ENCODE data around the gene CTTN. TPM values are rescaled to one million over a fixed set of nuclear protein-coding genes. Genes with fewer than 3 reads are reported as not detected.
A peak's percentile ranks its signal among the peaks of the same experiment; 100 is the strongest.

The CTTN gene
- total RNA-seq, 1 donor from 2014 or later, result 296 TPM

DNA sequence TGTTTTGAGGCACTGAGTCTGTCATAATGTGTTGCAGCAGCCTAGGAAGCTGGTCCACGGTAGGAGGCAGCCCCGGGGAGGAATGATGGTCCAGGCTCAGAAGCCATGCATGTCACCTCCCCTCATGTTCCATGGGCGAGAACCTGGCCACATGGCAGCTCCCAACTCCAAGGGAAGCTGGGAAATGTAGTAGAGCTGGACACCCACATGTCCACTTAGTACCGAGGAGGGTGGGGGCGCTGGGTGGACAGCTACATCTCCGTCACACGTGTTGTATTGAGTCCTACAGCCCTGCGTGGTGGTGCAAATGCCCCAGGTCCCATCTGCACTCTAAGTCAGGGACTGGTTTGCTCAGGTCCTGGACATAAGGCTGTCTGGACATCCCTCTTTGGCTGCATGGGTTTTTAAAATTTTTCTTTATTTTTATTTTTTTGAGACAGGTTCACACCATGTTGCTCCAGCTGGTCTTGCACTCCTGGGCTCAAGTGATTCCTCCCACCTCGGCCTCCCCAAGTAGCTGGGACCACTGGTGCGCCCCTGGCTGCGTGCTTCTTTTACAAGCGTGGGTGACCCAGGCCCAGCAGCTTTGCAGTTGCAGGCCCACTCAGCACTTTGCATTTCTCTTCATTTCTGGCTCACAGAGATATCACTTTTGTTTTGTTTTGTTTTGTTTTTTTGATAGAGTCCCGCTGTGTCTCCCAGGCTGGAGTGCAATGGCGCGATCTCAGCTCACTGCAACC is 3.9 kb upstream of the CTTN start:
- TF ChIP-seq, protein P1, sequence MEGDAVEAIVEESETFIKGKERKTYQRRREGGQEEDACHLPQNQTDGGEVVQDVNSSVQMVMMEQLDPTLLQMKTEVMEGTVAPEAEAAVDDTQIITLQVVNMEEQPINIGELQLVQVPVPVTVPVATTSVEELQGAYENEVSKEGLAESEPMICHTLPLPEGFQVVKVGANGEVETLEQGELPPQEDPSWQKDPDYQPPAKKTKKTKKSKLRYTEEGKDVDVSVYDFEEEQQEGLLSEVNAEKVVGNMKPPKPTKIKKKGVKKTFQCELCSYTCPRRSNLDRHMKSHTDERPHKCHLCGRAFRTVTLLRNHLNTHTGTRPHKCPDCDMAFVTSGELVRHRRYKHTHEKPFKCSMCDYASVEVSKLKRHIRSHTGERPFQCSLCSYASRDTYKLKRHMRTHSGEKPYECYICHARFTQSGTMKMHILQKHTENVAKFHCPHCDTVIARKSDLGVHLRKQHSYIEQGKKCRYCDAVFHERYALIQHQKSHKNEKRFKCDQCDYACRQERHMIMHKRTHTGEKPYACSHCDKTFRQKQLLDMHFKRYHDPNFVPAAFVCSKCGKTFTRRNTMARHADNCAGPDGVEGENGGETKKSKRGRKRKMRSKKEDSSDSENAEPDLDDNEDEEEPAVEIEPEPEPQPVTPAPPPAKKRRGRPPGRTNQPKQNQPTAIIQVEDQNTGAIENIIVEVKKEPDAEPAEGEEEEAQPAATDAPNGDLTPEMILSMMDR (IDR thresholded peaks at IDR 0.05; ENCODE audit: partially characterized antibody, unreplicated experiment), result no peak
- DNase-seq, result no peak
- no peak overlapping the region for H3K4me3 Mint-ChIP-seq (ENCODE audit: unreplicated experiment)
- no peak overlapping the region for H3K27ac Mint-ChIP-seq (ENCODE audit: unreplicated experiment)
- H3K9me3 Mint-ChIP-seq (ENCODE audit: unreplicated experiment), result peaks cover 3% of the 10 kb centered on the region
- H3K27me3 Mint-ChIP-seq (ENCODE audit: unreplicated experiment), result peaks cover 8% of the 10 kb centered on the region
- no peaks in the 10 kb centered on the region for H3K36me3 Mint-ChIP-seq (ENCODE audit: unreplicated experiment)
- peaks cover 5% of the 10 kb centered on the region for H3K4me1 Mint-ChIP-seq (ENCODE audit: low read depth, unreplicated experiment)

DNA sequence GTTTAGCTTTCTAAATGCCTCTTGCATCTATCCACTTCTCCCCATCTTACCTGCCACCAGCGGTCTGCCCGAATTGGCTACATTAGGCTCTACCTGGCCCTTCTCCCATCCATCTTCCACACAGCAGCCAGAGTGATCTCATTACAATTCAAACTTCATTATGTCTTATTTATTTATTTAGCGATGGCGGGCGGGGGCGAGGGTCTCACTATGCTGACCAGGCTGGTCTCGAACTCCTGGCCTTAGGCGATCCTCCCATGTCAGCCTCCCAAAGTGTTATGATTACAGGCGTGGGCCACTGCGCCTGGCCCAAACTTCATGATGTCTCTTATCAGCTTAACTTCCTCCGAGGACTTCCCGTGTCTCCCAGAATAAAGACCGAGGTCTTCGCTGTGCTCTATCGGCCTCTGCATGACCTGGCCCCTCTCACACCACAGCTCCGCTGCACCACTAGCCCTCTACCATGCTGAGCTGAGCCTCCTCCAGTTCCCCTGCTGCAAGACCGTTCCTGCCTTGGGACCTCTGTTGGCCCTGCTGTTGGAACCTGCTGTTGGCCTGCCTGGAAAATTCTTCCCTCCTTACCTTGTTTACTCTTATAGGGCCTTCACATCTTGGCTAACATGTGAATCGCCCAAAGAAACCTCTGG is 870 bp upstream of the CTTN start:
- Mint-ChIP-seq H3K36me3 (ENCODE audit: unreplicated experiment) (no peaks in the 10 kb centered on the region), H3K27me3 (ENCODE audit: unreplicated experiment) (peaks cover 5% of the 10 kb centered on the region), H3K27ac (ENCODE audit: unreplicated experiment) (peak overlapping the region; percentile 89), H3K9me3 (ENCODE audit: unreplicated experiment) (peaks cover 9% of the 10 kb centered on the region), H3K4me3 (ENCODE audit: unreplicated experiment) (peak overlapping the region; percentile 92), H3K4me1 (ENCODE audit: low read depth, unreplicated experiment) (peaks cover 15% of the 10 kb centered on the region)
- TF ChIP-seq, protein P1 (IDR thresholded peaks at IDR 0.05; ENCODE audit: partially characterized antibody, unreplicated experiment), result no peak
- DNase-seq, result no peak

DNA sequence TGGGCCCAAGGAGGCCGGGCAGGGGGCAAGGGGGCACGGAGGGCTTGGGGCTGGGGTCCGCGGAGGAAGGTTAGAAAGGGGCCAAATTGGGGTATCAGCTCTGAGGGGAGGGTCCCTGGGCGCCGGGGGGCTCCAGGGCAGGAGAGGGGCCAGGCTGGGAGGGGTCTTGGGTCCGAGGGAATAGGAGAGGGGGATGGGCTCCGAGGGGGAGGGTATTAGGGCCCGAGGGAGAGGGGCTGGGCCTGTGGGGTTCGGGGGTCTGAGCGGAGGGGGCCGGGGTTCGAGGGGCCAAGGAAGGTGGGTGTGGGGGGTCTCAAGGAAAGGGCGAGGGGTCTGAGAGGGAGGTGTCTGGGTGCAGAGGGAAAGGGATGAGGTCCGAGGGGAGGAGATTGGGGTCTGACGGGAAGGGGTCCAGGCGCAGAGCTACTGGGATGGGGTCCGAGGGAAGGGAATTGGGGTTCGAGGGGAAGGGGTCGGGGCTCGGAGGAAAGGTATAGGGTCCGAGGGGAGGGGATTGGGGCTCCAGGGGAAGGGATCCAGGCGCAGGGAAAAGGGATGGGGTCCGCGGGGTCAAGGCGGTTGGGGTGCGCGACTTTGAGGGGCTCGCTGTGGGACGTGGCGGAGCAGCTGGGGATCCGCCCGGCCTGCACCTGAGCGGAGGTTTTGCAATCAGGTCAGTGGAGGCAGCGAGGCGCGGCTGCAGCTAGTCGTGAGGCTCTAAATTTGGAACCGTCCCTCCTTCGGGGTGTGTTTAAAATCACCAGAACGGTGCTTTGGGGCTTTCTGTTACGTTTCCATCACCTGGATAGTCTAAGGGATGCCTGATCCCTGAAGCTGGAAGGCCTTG is 728 bp downstream of the CTTN start:
- Mint-ChIP-seq H3K36me3 (ENCODE audit: unreplicated experiment) (no peaks in the 10 kb centered on the region), H3K4me3 (ENCODE audit: unreplicated experiment) (peak overlapping the region; percentile 86), H3K4me1 (ENCODE audit: low read depth, unreplicated experiment) (peaks cover 19% of the 10 kb centered on the region), H3K27me3 (ENCODE audit: unreplicated experiment) (peaks cover 5% of the 10 kb centered on the region), H3K9me3 (ENCODE audit: unreplicated experiment) (peaks cover 9% of the 10 kb centered on the region), H3K27ac (ENCODE audit: unreplicated experiment) (peak overlapping the region; percentile 43)
- no peak for DNase-seq
- TF ChIP-seq, protein P1 (IDR thresholded peaks at IDR 0.05; ENCODE audit: partially characterized antibody, unreplicated experiment), result no peak

DNA sequence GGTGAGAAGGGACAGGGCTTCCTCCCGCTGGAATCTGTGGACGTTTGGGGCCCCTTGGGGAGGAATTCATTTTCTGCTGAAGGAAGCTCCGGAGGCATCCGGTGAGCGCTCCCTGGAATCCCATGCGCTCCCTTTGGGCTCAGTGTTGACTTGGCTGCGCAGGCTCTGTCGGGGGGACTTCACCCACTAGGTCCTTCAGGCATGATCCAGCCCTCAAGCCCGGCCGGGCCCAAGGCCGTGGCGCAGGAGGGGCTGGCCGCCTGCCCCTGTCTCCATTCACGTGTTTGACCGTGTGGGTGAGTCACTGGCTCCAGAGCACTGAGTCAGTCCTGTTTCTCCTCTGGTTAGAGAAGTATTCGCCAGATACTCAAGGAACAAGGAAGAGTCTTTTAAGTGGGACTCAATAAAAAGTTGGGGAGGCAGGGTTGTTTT is 1.4 kb downstream of the CTTN start:
- Mint-ChIP-seq H3K4me1 (ENCODE audit: low read depth, unreplicated experiment) (peaks cover 22% of the 10 kb centered on the region), H3K36me3 (ENCODE audit: unreplicated experiment) (no peaks in the 10 kb centered on the region), H3K27ac (ENCODE audit: unreplicated experiment) (peak overlapping the region; percentile 52), H3K27me3 (ENCODE audit: unreplicated experiment) (peaks cover 5% of the 10 kb centered on the region), H3K9me3 (ENCODE audit: unreplicated experiment) (peaks cover 9% of the 10 kb centered on the region), H3K4me3 (ENCODE audit: unreplicated experiment) (peak overlapping the region; percentile 86)
- TF ChIP-seq, protein P1 (IDR thresholded peaks at IDR 0.05; ENCODE audit: partially characterized antibody, unreplicated experiment), result no peak
- DNase-seq, result no peak

Measured in glutamatergic neuron (in vitro differentiated cells).